Chondrocyte (in vitro differentiated cells): ENCODE data around the gene ESYT2. TPM values are rescaled to one million over a fixed set of nuclear protein-coding genes. Genes with fewer than 3 reads are reported as not detected.

Source experiments
- DNase-seq: peaks from one replicate; pipeline ENCODE4 v3.0.0; 2021; ENCODE audit warnings: mixed read lengths, low spot score
- H3K27ac Mint-ChIP-seq: one replicate; pipeline ENCODE4 v1.8.0; 2021; ENCODE audit warnings: mild to moderate bottlenecking, moderate library complexity, mixed read lengths; ENCODE audit not compliant: unreplicated experiment
- H3K27me3 Mint-ChIP-seq: 2 replicates; pipeline ENCODE4 v1.8.0; 2021; ENCODE audit warnings: low read depth, mixed read lengths
- H3K36me3 Mint-ChIP-seq: 2 replicates; pipeline ENCODE4 v1.8.0; 2021; ENCODE audit warnings: low read depth, mixed read lengths
- H3K4me1 Mint-ChIP-seq: 2 replicates; pipeline ENCODE4 v1.8.0; 2021; ENCODE audit warnings: low read depth, mild to moderate bottlenecking, mixed read lengths
- H3K4me3 Mint-ChIP-seq: one replicate; pipeline ENCODE4 v1.8.0; 2021; ENCODE audit warnings: mild to moderate bottlenecking, moderate library complexity, mixed read lengths; ENCODE audit not compliant: unreplicated experiment
- H3K9me3 Mint-ChIP-seq: 2 replicates; pipeline ENCODE4 v1.8.0; 2021; ENCODE audit warnings: low read depth, mixed read lengths
- CTCF ChIP-seq: fragments of 200-600 bp; sonication (generic); IDR thresholded peaks from 2 replicates; pipeline ENCODE4 v1.5.0; 2021; ENCODE audit warnings: antibody characterized with exemption, mild to moderate bottlenecking, moderate library complexity
- total RNA-seq: library from RNA; stranded (reverse); gene quantifications from 3 replicates; pipeline ENCODE4 v1.2.1, GENCODE V29; 2021

The ESYT2 gene
- total RNA-seq, 1 donor from 2014 or later, result 108 TPM

GRCh38 chr7:158765020-158765419, 64.3 kb downstream of the ESYT2 start:
- Mint-ChIP-seq H3K27me3 (no peaks in the 10 kb centered on the region), H3K4me1 (no peaks in the 10 kb centered on the region), H3K4me3 (no peak overlapping the region), H3K36me3 (peaks cover 32% of the 10 kb centered on the region), H3K9me3 (no peaks in the 10 kb centered on the region), H3K27ac (no peak overlapping the region)
- TF ChIP-seq CTCF, result no peak
- no peak for DNase-seq

- no peaks in the 10 kb centered on the region for H3K4me1 Mint-ChIP-seq
- no peak for DNase-seq
- H3K4me3 Mint-ChIP-seq, result no peak overlapping the region
- H3K9me3 Mint-ChIP-seq, result no peaks in the 10 kb centered on the region
- H3K27ac Mint-ChIP-seq, result no peak overlapping the region
- peaks cover 41% of the 10 kb centered on the region for H3K36me3 Mint-ChIP-seq
- H3K27me3 Mint-ChIP-seq, result no peaks in the 10 kb centered on the region
- no peak for TF ChIP-seq CTCF
Measured at GRCh38 chr7:158763454-158764033, 65.8 kb downstream of the ESYT2 start.

- Mint-ChIP-seq H3K27ac (no peak overlapping the region), H3K36me3 (peaks cover 50% of the 10 kb centered on the region), H3K9me3 (no peaks in the 10 kb centered on the region), H3K27me3 (no peaks in the 10 kb centered on the region), H3K4me1 (no peaks in the 10 kb centered on the region), H3K4me3 (no peak overlapping the region)
- DNase-seq, result no peak
- no peak for TF ChIP-seq CTCF
Measured at GRCh38 chr7:158761945-158762344, 67.4 kb downstream of the ESYT2 start.

- no peak for DNase-seq
- peaks cover 51% of the 10 kb centered on the region for H3K36me3 Mint-ChIP-seq
- peak overlapping the region; percentile 32 for H3K27ac Mint-ChIP-seq
- no peaks in the 10 kb centered on the region for H3K27me3 Mint-ChIP-seq
- TF ChIP-seq CTCF, result peak; percentile 54
- H3K4me1 Mint-ChIP-seq, result no peaks in the 10 kb centered on the region
- no peak overlapping the region for H3K4me3 Mint-ChIP-seq
- H3K9me3 Mint-ChIP-seq, result no peaks in the 10 kb centered on the region
Measured at GRCh38 chr7:158760936-158761335, 68.4 kb downstream of the ESYT2 start.

- H3K4me1 Mint-ChIP-seq, result no peaks in the 10 kb centered on the region
- H3K4me3 Mint-ChIP-seq, result no peak overlapping the region
- peaks cover 51% of the 10 kb centered on the region for H3K36me3 Mint-ChIP-seq
- no peak for DNase-seq
- no peaks in the 10 kb centered on the region for H3K9me3 Mint-ChIP-seq
- no peaks in the 10 kb centered on the region for H3K27me3 Mint-ChIP-seq
- H3K27ac Mint-ChIP-seq, result no peak overlapping the region
- no peak for TF ChIP-seq CTCF
Measured at GRCh38 chr7:158760445-158760764, 68.9 kb downstream of the ESYT2 start.
